Panc1 (cell line): ENCODE data around the gene PLXND1. TPM values are rescaled to one million over a fixed set of nuclear protein-coding genes. Genes with fewer than 3 reads are reported as not detected.

Source experiments
- ATAC-seq: fragments of 200-7000 bp; cut with Tn5 transposase; 2 replicates; pipeline ENCODE4 v1.9.1; 2020; ENCODE audit warnings: mild to moderate bottlenecking, moderate library complexity
- BruUV-seq: library from RNA; stranded (reverse); fragments of 400-500 nt; replicated peaks from 2 replicates; lab custom pipeline; 2021; lab: Mats Ljungman, UMichigan
- CTCF ChIA-PET: fragments of 300-600 bp; sonication (Branson Sonifier 250); formaldehyde crosslinking; loops from one replicate; lab custom pipeline; 2022; ENCODE audit warnings: antibody characterized with exemption; lab: Charles Lee
- POLR2A ChIA-PET: fragments of 300-600 bp; sonication (Branson Sonifier 250); formaldehyde crosslinking; loops from one replicate; lab custom pipeline; 2022; ENCODE audit warnings: antibody characterized with exemption; lab: Charles Lee
- DNase-seq: peaks from one replicate; pipeline ENCODE4 v3.0.0-alpha.2; 2010; ENCODE audit warnings: low read depth, low spot score
- H3K27ac ChIP-seq: 2 replicates; pipeline ENCODE4 v1.5.1; 2011; ENCODE audit warnings: mild to moderate bottlenecking, low read length, inconsistent platforms
- H3K27me3 ChIP-seq: fragments of 200-500 bp; sonication (Bioruptor generic); 2 replicates; pipeline ENCODE4 v1.6.0; 2014; ENCODE audit warnings: low read length, inconsistent platforms; ENCODE audit not compliant: control insufficient read depth, insufficient read depth
- H3K36me3 ChIP-seq: fragments of 200-500 bp; sonication (Bioruptor generic); 2 replicates; pipeline ENCODE4 v1.5.1; 2014; ENCODE audit warnings: inconsistent platforms, mild to moderate bottlenecking, low read length, moderate library complexity; ENCODE audit not compliant: control insufficient read depth, insufficient read depth
- H3K4me1 ChIP-seq: 2 replicates; pipeline ENCODE4 v1.5.1; 2011; ENCODE audit warnings: inconsistent platforms, mild to moderate bottlenecking, low read length, moderate library complexity; ENCODE audit not compliant: control insufficient read depth, insufficient read depth
- H3K4me3 ChIP-seq, 2 experiments: 2 replicates each; pipeline ENCODE4 v1.5.1; 2011 to 2012; ENCODE audit warnings: low read depth in 2 of 2, low read length in 2 of 2, mild to moderate bottlenecking in 2 of 2, inconsistent platforms in 1 of 2, moderate library complexity in 1 of 2
- H3K9me3 ChIP-seq: fragments of 200-500 bp; sonication (Bioruptor generic); 2 replicates; pipeline ENCODE4 v1.5.1; 2014; ENCODE audit warnings: low read depth, mild to moderate bottlenecking, inconsistent platforms, low read length, moderate library complexity; ENCODE audit not compliant: control insufficient read depth, insufficient read depth
- POLR2AphosphoS5 ChIP-seq: IDR thresholded peaks from 2 replicates; pipeline ENCODE4 v1.6.1; 2012; ENCODE audit warnings: mild to moderate bottlenecking, low read depth, low read length, moderate library complexity
- SIN3A ChIP-seq: IDR thresholded peaks from 2 replicates; pipeline ENCODE4 v1.6.1; 2012; ENCODE audit warnings: low read depth, mild to moderate bottlenecking, low read length, moderate library complexity, borderline replicate concordance; ENCODE audit not compliant: insufficient read depth
- TCF7L2 ChIP-seq: IDR thresholded peaks from 2 replicates; pipeline ENCODE4 v1.6.1; 2011; ENCODE audit warnings: mild to moderate bottlenecking, low read depth, low read length, inconsistent platforms
- in situ Hi-C: cut with HindIII; loops from 2 replicates; pipeline ENCODE4 v1.10.0; 2016; ENCODE audit warnings: low sequenced_read_pairs, low pct_unique_long_range_greater_than_20kb
- intact Hi-C: fragments of 100-400 bp; cut with micrococcal nuclease; formaldehyde crosslinking; loops from one replicate; pipeline ENCODE4 v1.10.0; 2022; ENCODE audit not compliant: unreplicated experiment
- total RNA-seq: library from RNA; stranded (reverse); gene quantifications from one replicate; pipeline ENCODE4 v1.2.1, GENCODE V29; 2021; ENCODE audit not compliant: unreplicated experiment
- TF ChIP-seq, protein P1 (sequence below): fragments of 450-650 bp; IDR thresholded peaks from 2 replicates; pipeline ENCODE4 v1.5.1; 2017; ENCODE audit warnings: mild to moderate bottlenecking
- TF ChIP-seq, protein P2 (sequence below), 2 experiments: IDR thresholded peaks; 2 replicates each; pipeline ENCODE4 v1.6.1; 2011 to 2012; ENCODE audit warnings: low read depth in 2 of 2, control low read depth in 1 of 2, low read length in 1 of 2, mild to moderate bottlenecking in 1 of 2, moderate library complexity in 1 of 2; ENCODE audit not compliant: insufficient read depth in 1 of 2

The PLXND1 gene
- total RNA-seq, 1 experiment from 2014 or later = 248 TPM

DNA sequence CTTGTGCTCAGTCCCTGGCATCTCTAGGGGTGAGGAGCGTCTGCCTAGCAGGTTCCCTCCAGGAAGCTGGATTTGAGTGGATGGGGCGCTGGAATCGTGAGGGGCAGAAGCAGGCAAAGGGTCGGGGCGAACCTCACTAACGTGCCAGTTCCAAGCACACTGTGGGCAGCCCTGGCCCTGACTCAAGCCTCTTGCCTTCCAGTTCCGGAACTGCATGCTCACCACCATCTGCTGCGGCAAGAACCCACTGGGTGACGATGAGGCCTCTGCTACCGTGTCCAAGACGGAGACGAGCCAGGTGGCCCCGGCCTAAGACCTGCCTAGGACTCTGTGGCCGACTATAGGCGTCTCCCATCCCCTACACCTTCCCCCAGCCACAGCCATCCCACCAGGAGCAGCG, 73.1 kb downstream of the PLXND1 start:
- in situ Hi-C loops (no loop called here), intact Hi-C loops (no loop called here)
- H3K27me3 ChIP-seq = no peaks in the 10 kb centered on the region
- no peaks in the 10 kb centered on the region for H3K4me1 ChIP-seq
- BruUV-seq = no TSS peak
- H3K36me3 ChIP-seq = no peaks in the 10 kb centered on the region
- no peak for ATAC-seq
- TF ChIP-seq, protein P1, sequence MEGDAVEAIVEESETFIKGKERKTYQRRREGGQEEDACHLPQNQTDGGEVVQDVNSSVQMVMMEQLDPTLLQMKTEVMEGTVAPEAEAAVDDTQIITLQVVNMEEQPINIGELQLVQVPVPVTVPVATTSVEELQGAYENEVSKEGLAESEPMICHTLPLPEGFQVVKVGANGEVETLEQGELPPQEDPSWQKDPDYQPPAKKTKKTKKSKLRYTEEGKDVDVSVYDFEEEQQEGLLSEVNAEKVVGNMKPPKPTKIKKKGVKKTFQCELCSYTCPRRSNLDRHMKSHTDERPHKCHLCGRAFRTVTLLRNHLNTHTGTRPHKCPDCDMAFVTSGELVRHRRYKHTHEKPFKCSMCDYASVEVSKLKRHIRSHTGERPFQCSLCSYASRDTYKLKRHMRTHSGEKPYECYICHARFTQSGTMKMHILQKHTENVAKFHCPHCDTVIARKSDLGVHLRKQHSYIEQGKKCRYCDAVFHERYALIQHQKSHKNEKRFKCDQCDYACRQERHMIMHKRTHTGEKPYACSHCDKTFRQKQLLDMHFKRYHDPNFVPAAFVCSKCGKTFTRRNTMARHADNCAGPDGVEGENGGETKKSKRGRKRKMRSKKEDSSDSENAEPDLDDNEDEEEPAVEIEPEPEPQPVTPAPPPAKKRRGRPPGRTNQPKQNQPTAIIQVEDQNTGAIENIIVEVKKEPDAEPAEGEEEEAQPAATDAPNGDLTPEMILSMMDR = no peak
- TF ChIP-seq TCF7L2 = no peak
- no peak for TF ChIP-seq SIN3A
- TF ChIP-seq, protein P2, sequence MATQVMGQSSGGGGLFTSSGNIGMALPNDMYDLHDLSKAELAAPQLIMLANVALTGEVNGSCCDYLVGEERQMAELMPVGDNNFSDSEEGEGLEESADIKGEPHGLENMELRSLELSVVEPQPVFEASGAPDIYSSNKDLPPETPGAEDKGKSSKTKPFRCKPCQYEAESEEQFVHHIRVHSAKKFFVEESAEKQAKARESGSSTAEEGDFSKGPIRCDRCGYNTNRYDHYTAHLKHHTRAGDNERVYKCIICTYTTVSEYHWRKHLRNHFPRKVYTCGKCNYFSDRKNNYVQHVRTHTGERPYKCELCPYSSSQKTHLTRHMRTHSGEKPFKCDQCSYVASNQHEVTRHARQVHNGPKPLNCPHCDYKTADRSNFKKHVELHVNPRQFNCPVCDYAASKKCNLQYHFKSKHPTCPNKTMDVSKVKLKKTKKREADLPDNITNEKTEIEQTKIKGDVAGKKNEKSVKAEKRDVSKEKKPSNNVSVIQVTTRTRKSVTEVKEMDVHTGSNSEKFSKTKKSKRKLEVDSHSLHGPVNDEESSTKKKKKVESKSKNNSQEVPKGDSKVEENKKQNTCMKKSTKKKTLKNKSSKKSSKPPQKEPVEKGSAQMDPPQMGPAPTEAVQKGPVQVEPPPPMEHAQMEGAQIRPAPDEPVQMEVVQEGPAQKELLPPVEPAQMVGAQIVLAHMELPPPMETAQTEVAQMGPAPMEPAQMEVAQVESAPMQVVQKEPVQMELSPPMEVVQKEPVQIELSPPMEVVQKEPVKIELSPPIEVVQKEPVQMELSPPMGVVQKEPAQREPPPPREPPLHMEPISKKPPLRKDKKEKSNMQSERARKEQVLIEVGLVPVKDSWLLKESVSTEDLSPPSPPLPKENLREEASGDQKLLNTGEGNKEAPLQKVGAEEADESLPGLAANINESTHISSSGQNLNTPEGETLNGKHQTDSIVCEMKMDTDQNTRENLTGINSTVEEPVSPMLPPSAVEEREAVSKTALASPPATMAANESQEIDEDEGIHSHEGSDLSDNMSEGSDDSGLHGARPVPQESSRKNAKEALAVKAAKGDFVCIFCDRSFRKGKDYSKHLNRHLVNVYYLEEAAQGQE (IDR thresholded peaks at IDR 0.05; ENCODE audit: insufficient read depth in 1 of 2, low read depth in 2 of 2, low read length in 1 of 2) = no peak
- no peak for TF ChIP-seq POLR2AphosphoS5
- H3K9me3 ChIP-seq = no peaks in the 10 kb centered on the region
- DNase-seq = no peak
- POLR2A ChIA-PET = no interaction called here
- CTCF ChIA-PET = no interaction called here
- H3K4me3 ChIP-seq = no peak overlapping the region
- H3K27ac ChIP-seq = no peak overlapping the region

DNA sequence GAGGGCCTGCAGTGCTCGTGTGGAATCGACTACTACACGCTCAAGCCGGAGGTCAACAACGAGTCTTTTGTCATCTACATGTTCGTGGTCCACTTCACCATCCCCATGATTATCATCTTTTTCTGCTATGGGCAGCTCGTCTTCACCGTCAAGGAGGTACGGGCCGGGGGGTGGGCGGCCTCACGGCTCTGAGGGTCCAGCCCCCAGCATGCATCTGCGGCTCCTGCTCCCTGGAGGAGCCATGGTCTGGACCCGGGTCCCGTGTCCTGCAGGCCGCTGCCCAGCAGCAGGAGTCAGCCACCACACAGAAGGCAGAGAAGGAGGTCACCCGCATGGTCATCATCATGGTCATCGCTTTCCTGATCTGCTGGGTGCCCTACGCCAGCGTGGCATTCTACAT, 74.2 kb downstream of the PLXND1 start:
- intact Hi-C loops = no loop called here
- ATAC-seq = no peak
- no TSS peak for BruUV-seq

More for the DNA sequence above, 74.2 kb downstream of the PLXND1 start:
- H3K27me3 ChIP-seq = no peaks in the 10 kb centered on the region
- H3K9me3 ChIP-seq = no peaks in the 10 kb centered on the region
- no peak overlapping the region for H3K27ac ChIP-seq
- DNase-seq = no peak
- ChIA-PET POLR2A (no interaction called here), CTCF (no interaction called here)
- in situ Hi-C loops = no loop called here
- no peaks in the 10 kb centered on the region for H3K36me3 ChIP-seq
- TF ChIP-seq, protein P2 (IDR thresholded peaks at IDR 0.05; ENCODE audit: insufficient read depth in 1 of 2, low read depth in 2 of 2, low read length in 1 of 2) = no peak
- TF ChIP-seq, protein P1 = no peak
- no peak for TF ChIP-seq SIN3A
- TF ChIP-seq POLR2AphosphoS5 = no peak
- no peak for TF ChIP-seq TCF7L2
- no peak overlapping the region for H3K4me3 ChIP-seq
- no peaks in the 10 kb centered on the region for H3K4me1 ChIP-seq
